ENCODE results near the gene PODN. TPM values are rescaled to one million over a fixed set of nuclear protein-coding genes. Genes with fewer than 3 reads are reported as not detected.

PODN gene
- total and polyA plus RNA-seq, 2 of the 4 experiments (the other 2 are of a cell fraction), result 0.54 to 6.2 TPM

GRCh38 chr1:53089478-53090226, 27.6 kb downstream of the PODN start:
- Histone ChIP-seq H4K20me1 (ENCODE audit: insufficient read depth, low read length) (no peaks in the 10 kb centered on the region), H3K4ac (ENCODE audit: low read depth, low read length) (peak overlapping the region; percentile 72), H3K9me3 (ENCODE audit: control insufficient read depth, insufficient read depth, low read length) (no peaks in the 10 kb centered on the region), H2BK120ac (ENCODE audit: low read depth, low read length) (peak overlapping the region; percentile 83), H3K56ac (ENCODE audit: extremely low read depth, insufficient read depth, low read length) (no peak overlapping the region), H2AFZ (replicated peaks; ENCODE audit: low read length, poor library complexity) (peak overlapping the region; percentile 53), H4K5ac (ENCODE audit: low read depth, low read length) (no peak overlapping the region; the same call in 1 of the 2 replicates), H2BK15ac (ENCODE audit: low read depth, low read length) (peak overlapping the region; percentile 41; the same call in 2 of the 3 replicates), H4K8ac (ENCODE audit: low read depth in 2 of 2, low read length in 2 of 2) (peak overlapping the region in 1 of 2 experiments; percentile 35; a peak in 2 of 4 replicates), H2BK5ac (ENCODE audit: low read depth, low read length, poor library complexity, severe bottlenecking) (peak overlapping the region; percentile 21), H3K9me1 (ENCODE audit: insufficient read depth, low read length) (peaks cover 16% of the 10 kb centered on the region), H3K4me2 (ENCODE audit: low read depth, low read length) (no peak overlapping the region), H2AK9ac (replicated peaks; ENCODE audit: low read depth, low read length, poor library complexity) (peak overlapping the region; percentile 53), H3K4me3 (ENCODE audit: insufficient read depth, low read depth, low read length) (no peak overlapping the region), H3K79me1 (ENCODE audit: low read depth in 1 of 2, low read length in 2 of 2) (no peaks in the 10 kb centered on the region), H3K4me1 (ENCODE audit: control insufficient read depth, insufficient read depth, low read length) (peaks cover 19% of the 10 kb centered on the region), H3K27me3 (ENCODE audit: control insufficient read depth, insufficient read depth, low read length) (no peaks in the 10 kb centered on the region), H3K18ac (ENCODE audit: low read depth, low read length) (no peak overlapping the region; the same call in 1 of the 2 replicates), H2AK5ac (ENCODE audit: low read depth, low read length) (peak overlapping the region; percentile 72; the same call in 1 of the 2 replicates), H4K91ac (ENCODE audit: insufficient read depth, low read depth, low read length) (peak overlapping the region; percentile 84), H2BK20ac (ENCODE audit: low read depth, low read length) (peak overlapping the region; percentile 70), H3K36me3 (ENCODE audit: control insufficient read depth, insufficient read depth, low read length) (peaks cover 3% of the 10 kb centered on the region; the same call in 1 of the 2 replicates), H3K9ac (ENCODE audit: low read depth, low read length) (no peak overlapping the region), H3K27ac (ENCODE audit: insufficient read depth, low read length) (no peak overlapping the region), H3K23ac (ENCODE audit: low read depth, low read length) (no peak overlapping the region), H3K14ac (replicated peaks; ENCODE audit: low read depth, low read length) (peak overlapping the region; percentile 37)
- dilution Hi-C loops (cut with HindIII; ENCODE audit: low sequenced_read_pairs, unreplicated experiment) (no loop called here), in situ Hi-C loops (cut with MboI; ENCODE audit: low sequenced_read_pairs) (no loop called here), intact Hi-C loops (cut with micrococcal nuclease) (no loop called here)
- TF ChIP-seq FOS (IDR thresholded peaks at IDR 0.05; ENCODE audit: low read depth, low read length), result 0 out of 2 replicates have a peak, but pooled peaks have one; percentile 8
- TF ChIP-seq SMC3 (IDR thresholded peaks at IDR 0.05; ENCODE audit: low read depth, low read length), result no peak
- no peak for TF ChIP-seq MXI1 (IDR thresholded peaks at IDR 0.05; ENCODE audit: borderline replicate concordance, low read depth, low read length)
- ChIA-PET CTCF (interaction anchor here (0.5 kb wide), 1 partner anchor 344 kb away, joined by 3 read pairs; no protein-coding TSS in a partner anchor), POLR2A (ENCODE audit: unreplicated experiment) (no interaction called here)
- WGBS, 2 experiments (ENCODE audit: extremely low coverage in 2 of 2, insufficient read length in 1 of 2), result 86% methylated on average over 3 of the region's 11 CpGs; no CpG with 5 or more reads in 1 of the 2 experiments
- DNase-seq (peak; percentile 33), ATAC-seq (ENCODE audit: low read depth) (peak; percentile 28)
- no TSS peak for BruUV-seq (replicated peaks)
